ENCODE results near the gene PLEKHG4B. TPM values are rescaled to one million over a fixed set of nuclear protein-coding genes. Genes with fewer than 3 reads are reported as not detected.

Gene PLEKHG4B
- total and polyA plus RNA-seq, 2 of the 8 experiments (the other 6 are each of a cell fraction or from before 2014, with no cell fraction given) = 31.1 to 43.6 TPM

DNA sequence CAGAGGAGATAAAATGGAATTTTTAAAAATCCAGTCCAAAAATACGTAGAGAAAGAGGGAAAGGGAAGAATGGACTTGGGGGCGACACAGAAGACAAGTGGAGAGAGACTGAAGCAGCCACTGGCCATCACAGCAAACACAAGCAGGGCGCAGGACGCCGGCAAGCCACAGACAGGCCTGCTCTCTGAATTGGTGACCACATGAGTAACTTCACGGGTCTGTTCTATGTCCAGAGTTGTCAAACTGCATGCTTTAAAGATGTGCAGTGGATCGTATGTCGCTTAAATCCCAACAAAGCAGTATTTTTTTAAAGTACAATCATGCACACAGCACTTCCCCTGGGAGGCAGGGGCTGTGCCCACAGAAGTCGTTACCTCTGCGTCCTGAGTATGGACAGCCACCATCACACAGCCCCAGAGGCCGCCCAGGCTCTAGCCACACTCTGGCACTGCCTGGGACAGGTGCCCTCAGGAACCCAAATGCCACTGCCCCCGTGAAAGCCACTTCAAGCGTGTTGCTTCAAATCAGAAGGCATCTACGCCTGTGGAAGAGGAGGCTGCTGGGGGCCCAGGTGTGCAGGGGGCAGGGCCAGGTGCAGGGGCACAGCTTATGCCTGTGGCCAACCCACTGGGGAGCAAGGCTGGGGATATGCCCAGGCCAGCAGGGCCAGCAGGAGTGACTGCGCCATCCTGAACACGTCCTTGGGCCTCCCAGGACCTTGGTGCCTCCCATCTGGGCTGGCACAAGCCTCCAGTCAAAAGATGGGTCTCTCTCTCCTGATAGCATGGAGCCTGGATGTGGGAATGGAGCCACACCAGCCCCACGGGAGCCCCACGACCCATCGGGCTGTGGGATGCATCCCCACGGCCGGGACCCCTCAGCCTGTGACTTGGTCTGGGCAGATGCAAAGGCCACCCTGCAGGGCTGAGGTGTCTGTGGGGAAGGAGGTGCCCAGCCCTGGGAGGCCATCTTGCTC is 93.4 kb downstream of the PLEKHG4B start (continued):
- no peak for TF ChIP-seq SIN3A (conservative IDR thresholded peaks at IDR 0.05 in 1 of 2, IDR thresholded peaks at IDR 0.05 in 1 of 2; ENCODE audit: low read depth in 1 of 2, low read length in 2 of 2)
- TF ChIP-seq CEBPB (IDR thresholded peaks at IDR 0.05; ENCODE audit: low read depth, low read length) = no peak
- TF ChIP-seq SP4 (IDR thresholded peaks at IDR 0.05; ENCODE audit: low read length) = no peak
- TF ChIP-seq, protein P1, sequence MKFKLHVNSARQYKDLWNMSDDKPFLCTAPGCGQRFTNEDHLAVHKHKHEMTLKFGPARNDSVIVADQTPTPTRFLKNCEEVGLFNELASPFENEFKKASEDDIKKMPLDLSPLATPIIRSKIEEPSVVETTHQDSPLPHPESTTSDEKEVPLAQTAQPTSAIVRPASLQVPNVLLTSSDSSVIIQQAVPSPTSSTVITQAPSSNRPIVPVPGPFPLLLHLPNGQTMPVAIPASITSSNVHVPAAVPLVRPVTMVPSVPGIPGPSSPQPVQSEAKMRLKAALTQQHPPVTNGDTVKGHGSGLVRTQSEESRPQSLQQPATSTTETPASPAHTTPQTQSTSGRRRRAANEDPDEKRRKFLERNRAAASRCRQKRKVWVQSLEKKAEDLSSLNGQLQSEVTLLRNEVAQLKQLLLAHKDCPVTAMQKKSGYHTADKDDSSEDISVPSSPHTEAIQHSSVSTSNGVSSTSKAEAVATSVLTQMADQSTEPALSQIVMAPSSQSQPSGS (IDR thresholded peaks at IDR 0.05; ENCODE audit: low read length) = no peak
- no peak for TF ChIP-seq RBBP5 (IDR thresholded peaks at IDR 0.05; ENCODE audit: borderline replicate concordance, low read depth, low read length)
- no peak for TF ChIP-seq CBX5 (IDR thresholded peaks at IDR 0.05; ENCODE audit: low read depth, low read length)
